ENCODE data around the gene DOCK11.

Gene DOCK11

DNA sequence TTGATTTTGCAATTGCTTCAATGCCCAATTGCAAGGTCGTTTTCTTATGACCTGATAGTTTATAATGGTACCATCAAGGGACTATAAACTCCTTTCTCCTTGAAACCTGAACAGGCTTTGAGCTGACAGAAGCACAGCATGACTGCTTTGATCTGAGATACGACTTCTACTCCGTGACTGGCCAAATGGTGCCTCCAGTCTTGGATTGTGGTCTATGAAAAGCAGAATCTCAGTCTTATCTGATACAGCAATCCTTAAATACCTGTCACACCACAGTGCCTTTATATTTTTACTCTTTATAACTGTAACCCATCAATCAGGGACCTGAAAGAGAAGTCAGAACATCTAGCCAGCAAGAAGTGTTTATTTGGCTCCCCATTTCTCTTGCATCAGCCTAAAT, 93.1 kb downstream of the DOCK11 start:
- H3K36me3 ChIP-seq (ENCODE audit: control insufficient read depth in 2 of 2, insufficient read depth in 1 of 2, low read length in 2 of 2), result no peaks in the 10 kb centered on the region
- POLR2A ChIA-PET, result no interaction called here
- peak; percentile 81 for TF ChIP-seq ZNF843 (tag by site-specific recombination; IDR thresholded peaks at IDR 0.05)
- TF ChIP-seq KLF1 (tag by site-specific recombination; IDR thresholded peaks at IDR 0.05), result no peak
- TF ChIP-seq ZFP69B (tag by site-specific recombination; IDR thresholded peaks at IDR 0.05), result no peak
- TF ChIP-seq ZXDB (tag by site-specific recombination; IDR thresholded peaks at IDR 0.05), result 0 out of 2 replicates have a peak, but pooled peaks have one; percentile 19
- TF ChIP-seq MZF1 (tag by site-specific recombination; IDR thresholded peaks at IDR 0.05; ENCODE audit: borderline replicate concordance), result peak; percentile 37; the same call in 1 of the 2 replicates
- peak; percentile 39; the same call in 1 of the 2 replicates for TF ChIP-seq ZSCAN30 (tag by site-specific recombination; IDR thresholded peaks at IDR 0.05)
- TF ChIP-seq ZNF792 (tag by site-specific recombination; IDR thresholded peaks at IDR 0.05), result no peak
- TF ChIP-seq IKZF3 (tag by site-specific recombination; IDR thresholded peaks at IDR 0.05), result peak; percentile 53
- peak; percentile 100 for TF ChIP-seq TCF7L2 (IDR thresholded peaks at IDR 0.05; ENCODE audit: borderline replicate concordance, low read depth, low read length)
- TF ChIP-seq, protein P1, sequence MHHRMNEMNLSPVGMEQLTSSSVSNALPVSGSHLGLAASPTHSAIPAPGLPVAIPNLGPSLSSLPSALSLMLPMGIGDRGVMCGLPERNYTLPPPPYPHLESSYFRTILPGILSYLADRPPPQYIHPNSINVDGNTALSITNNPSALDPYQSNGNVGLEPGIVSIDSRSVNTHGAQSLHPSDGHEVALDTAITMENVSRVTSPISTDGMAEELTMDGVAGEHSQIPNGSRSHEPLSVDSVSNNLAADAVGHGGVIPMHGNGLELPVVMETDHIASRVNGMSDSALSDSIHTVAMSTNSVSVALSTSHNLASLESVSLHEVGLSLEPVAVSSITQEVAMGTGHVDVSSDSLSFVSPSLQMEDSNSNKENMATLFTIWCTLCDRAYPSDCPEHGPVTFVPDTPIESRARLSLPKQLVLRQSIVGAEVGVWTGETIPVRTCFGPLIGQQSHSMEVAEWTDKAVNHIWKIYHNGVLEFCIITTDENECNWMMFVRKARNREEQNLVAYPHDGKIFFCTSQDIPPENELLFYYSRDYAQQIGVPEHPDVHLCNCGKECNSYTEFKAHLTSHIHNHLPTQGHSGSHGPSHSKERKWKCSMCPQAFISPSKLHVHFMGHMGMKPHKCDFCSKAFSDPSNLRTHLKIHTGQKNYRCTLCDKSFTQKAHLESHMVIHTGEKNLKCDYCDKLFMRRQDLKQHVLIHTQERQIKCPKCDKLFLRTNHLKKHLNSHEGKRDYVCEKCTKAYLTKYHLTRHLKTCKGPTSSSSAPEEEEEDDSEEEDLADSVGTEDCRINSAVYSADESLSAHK (tag by site-specific recombination; IDR thresholded peaks at IDR 0.05), result 0 out of 2 replicates have a peak, but pooled peaks have one; percentile 26
- peak; percentile 79; the same call in 1 of the 2 replicates for TF ChIP-seq TRIM28 (IDR thresholded peaks at IDR 0.05; ENCODE audit: borderline replicate concordance, low read length)
- TF ChIP-seq, protein P2, sequence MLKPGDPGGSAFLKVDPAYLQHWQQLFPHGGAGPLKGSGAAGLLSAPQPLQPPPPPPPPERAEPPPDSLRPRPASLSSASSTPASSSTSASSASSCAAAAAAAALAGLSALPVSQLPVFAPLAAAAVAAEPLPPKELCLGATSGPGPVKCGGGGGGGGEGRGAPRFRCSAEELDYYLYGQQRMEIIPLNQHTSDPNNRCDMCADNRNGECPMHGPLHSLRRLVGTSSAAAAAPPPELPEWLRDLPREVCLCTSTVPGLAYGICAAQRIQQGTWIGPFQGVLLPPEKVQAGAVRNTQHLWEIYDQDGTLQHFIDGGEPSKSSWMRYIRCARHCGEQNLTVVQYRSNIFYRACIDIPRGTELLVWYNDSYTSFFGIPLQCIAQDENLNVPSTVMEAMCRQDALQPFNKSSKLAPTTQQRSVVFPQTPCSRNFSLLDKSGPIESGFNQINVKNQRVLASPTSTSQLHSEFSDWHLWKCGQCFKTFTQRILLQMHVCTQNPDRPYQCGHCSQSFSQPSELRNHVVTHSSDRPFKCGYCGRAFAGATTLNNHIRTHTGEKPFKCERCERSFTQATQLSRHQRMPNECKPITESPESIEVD (tag by site-specific recombination; IDR thresholded peaks at IDR 0.05), result peak; percentile 96
- TF ChIP-seq GFI1B (tag by site-specific recombination; IDR thresholded peaks at IDR 0.05), result 0 out of 2 replicates have a peak, but pooled peaks have one; percentile 13
- 0 out of 2 replicates have a peak, but pooled peaks have one; percentile 8 for TF ChIP-seq ZFP3 (tag by site-specific recombination; IDR thresholded peaks at IDR 0.05; ENCODE audit: low read depth)
- peak; percentile 57; the same call in 1 of the 2 replicates for TF ChIP-seq OVOL3 (tag by site-specific recombination; IDR thresholded peaks at IDR 0.05)
- TF ChIP-seq OSR2 (tag by site-specific recombination; IDR thresholded peaks at IDR 0.05), result peak; percentile 80
- TF ChIP-seq FEZF1 (tag by site-specific recombination; IDR thresholded peaks at IDR 0.05), result peak; percentile 79
- TF ChIP-seq, protein P3, sequence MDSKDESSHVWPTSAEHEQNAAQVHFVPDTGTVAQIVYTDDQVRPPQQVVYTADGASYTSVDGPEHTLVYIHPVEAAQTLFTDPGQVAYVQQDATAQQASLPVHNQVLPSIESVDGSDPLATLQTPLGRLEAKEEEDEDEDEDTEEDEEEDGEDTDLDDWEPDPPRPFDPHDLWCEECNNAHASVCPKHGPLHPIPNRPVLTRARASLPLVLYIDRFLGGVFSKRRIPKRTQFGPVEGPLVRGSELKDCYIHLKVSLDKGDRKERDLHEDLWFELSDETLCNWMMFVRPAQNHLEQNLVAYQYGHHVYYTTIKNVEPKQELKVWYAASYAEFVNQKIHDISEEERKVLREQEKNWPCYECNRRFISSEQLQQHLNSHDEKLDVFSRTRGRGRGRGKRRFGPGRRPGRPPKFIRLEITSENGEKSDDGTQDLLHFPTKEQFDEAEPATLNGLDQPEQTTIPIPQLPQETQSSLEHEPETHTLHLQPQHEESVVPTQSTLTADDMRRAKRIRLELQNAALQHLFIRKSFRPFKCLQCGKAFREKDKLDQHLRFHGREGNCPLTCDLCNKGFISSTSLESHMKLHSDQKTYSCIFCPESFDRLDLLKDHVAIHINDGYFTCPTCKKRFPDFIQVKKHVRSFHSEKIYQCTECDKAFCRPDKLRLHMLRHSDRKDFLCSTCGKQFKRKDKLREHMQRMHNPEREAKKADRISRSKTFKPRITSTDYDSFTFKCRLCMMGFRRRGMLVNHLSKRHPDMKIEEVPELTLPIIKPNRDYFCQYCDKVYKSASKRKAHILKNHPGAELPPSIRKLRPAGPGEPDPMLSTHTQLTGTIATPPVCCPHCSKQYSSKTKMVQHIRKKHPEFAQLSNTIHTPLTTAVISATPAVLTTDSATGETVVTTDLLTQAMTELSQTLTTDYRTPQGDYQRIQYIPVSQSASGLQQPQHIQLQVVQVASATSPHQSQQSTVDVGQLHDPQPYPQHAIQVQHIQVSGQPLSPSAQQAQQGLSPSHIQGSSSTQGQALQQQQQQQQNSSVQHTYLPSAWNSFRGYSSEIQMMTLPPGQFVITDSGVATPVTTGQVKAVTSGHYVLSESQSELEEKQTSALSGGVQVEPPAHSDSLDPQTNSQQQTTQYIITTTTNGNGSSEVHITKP (tag by site-specific recombination; IDR thresholded peaks at IDR 0.05), result no peak
- TF ChIP-seq, protein P4, sequence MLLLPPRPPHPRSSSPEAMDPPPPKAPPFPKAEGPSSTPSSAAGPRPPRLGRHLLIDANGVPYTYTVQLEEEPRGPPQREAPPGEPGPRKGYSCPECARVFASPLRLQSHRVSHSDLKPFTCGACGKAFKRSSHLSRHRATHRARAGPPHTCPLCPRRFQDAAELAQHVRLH (tag by site-specific recombination; IDR thresholded peaks at IDR 0.05), result peak; percentile 71; the same call in 1 of the 2 replicates
- no peak for TF ChIP-seq YY2 (tag by site-specific recombination; IDR thresholded peaks at IDR 0.05)

More for the DNA sequence above, 93.1 kb downstream of the DOCK11 start:
- Histone ChIP-seq H3K9me3 (ENCODE audit: control insufficient read depth, insufficient read depth, low read depth, low read length) (no peaks in the 10 kb centered on the region), H3K4me1 (ENCODE audit: control insufficient read depth, insufficient read depth, low read length) (no peaks in the 10 kb centered on the region), H3K4me3 (ENCODE audit: low read depth, low read length) (no peak overlapping the region), H3K27ac (ENCODE audit: extremely low read depth, low read depth, low read length) (no peak overlapping the region)
- CTCF ChIA-PET, result interaction anchor here (0.7 kb wide), 1 partner anchor 39 kb away, joined by 3 read pairs; no protein-coding TSS in a partner anchor

All from HEK293 (cell line).